Kidney (tissue), 14 donors: ENCODE results near the gene URM1. TPM values are rescaled to one million over a fixed set of nuclear protein-coding genes. Genes with fewer than 3 reads are reported as not detected.
A peak's percentile ranks its signal among the peaks of the same experiment; 100 is the strongest.

Source experiments
- DNase-seq, 5 donors: peaks; one replicate each; pipeline ENCODE4 v3.0.0-alpha.2; 2013 to 2020
- FAIRE-seq: peaks from 2 replicates; lab custom pipeline; 2012; peaks lifted over from hg19 to GRCh38; lab: Jason Lieb, UNC
- H3K27ac ChIP-seq, 2 donors: one replicate each; pipeline ENCODE4 v1.7.0; 2013; ENCODE audit warnings: low read depth in 2 of 2, low read length in 2 of 2, inconsistent platforms in 1 of 2
- H3K27me3 ChIP-seq: one replicate; pipeline ENCODE4 v1.7.1; 2013; ENCODE audit warnings: low read length, inconsistent platforms; ENCODE audit not compliant: control insufficient read depth, insufficient read depth
- H3K36me3 ChIP-seq, 3 donors: one replicate each; pipeline versions ENCODE4 v1.7.0 to v1.7.1; 2013; ENCODE audit warnings: low read length in 3 of 3, control low read depth in 1 of 3, inconsistent platforms in 1 of 3; ENCODE audit not compliant: insufficient read depth in 3 of 3, control insufficient read depth in 2 of 3
- H3K4me1 ChIP-seq, 3 donors: one replicate each; pipeline versions ENCODE4 v1.7.0 to v1.7.1; 2013; ENCODE audit warnings: low read length in 3 of 3, inconsistent platforms in 1 of 3, low read depth in 1 of 3; ENCODE audit not compliant: control insufficient read depth in 2 of 3, insufficient read depth in 2 of 3
- H3K4me3 ChIP-seq, 3 donors: one replicate each; pipeline versions ENCODE4 v1.7.0 to v1.8.1; 2013; ENCODE audit warnings: low read length in 3 of 3, control low read depth in 1 of 3, inconsistent platforms in 1 of 3
- H3K9ac ChIP-seq, 3 donors: one replicate each; pipeline versions ENCODE4 v1.7.0 to v1.7.1; 2013; ENCODE audit warnings: low read length in 3 of 3, control low read depth in 1 of 3, inconsistent platforms in 1 of 3
- H3K9me3 ChIP-seq, 3 donors: one replicate each; pipeline versions ENCODE4 v1.7.0 to v1.7.1; 2013; ENCODE audit warnings: low read length in 3 of 3, control low read depth in 1 of 3, inconsistent platforms in 1 of 3; ENCODE audit not compliant: control insufficient read depth in 2 of 3, insufficient read depth in 1 of 3
- CTCF ChIP-seq: IDR thresholded peaks from 3 replicates; pipeline ENCODE4 v1.5.1; 2012; ENCODE audit warnings: mild to moderate bottlenecking, moderate library complexity, borderline replicate concordance; ENCODE audit not compliant: insufficient read depth; ENCODE audit errors: extremely low read depth
- intact Hi-C: fragments of 100-400 bp; cut with DNase I; formaldehyde crosslinking; loops from one replicate; pipeline ENCODE4 v1.11.1; 2022
- polyA plus RNA-seq: library from polyadenylated mRNA; stranded (reverse); fragments of 350-450 nt; fragmentation: Illumina TruSeq; extraction: RNeasy Lipid Tissue Mini Kit (QIAGEN cat#74804); gene quantifications from one replicate; pipeline ENCODE4 v1.2.3, GENCODE V29; 2014; ENCODE audit warnings: low read depth, low replicate concordance; ENCODE audit not compliant: insufficient read depth
- total RNA-seq: library from RNA; stranded (reverse); fragmentation: NEBNext Ultra II Directional; extraction: Animal tissue kit (Norgen Biotek cat#: 25700); gene quantifications from one replicate; pipeline ENCODE4 v1.2.1, GENCODE V29; 2021
- donor health status: control.
- donor health status: control.
- donor health status: control.
- donor health status: control.
- donor health status: control.
- donor health status: DM: yes; HTN: yes; CAD: no.
- donor health status: Normal renal cell carcinoma (clear cell type).

Gene URM1
- total and polyA plus RNA-seq, 2 donors from 2014 or later = 55.2 to 55.9 TPM

DNA sequence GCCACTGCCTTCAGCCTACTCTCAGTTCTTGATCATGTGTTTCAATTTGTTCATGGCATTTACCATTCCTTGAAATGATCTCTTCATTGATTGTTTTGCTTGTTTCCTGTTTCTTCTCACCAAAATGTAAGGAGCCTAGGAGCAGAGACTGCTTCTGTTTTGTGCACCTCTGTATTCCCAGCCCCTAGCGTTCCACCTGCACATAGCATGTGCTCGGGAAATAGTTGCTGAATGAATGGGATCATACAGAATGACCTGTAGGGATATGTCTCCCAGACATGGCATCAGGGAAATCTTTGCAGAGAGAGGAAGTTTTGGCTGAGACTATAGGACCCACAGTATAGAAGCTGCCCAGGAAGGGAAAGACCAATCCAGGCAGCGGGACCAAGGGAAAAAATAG is 43.3 kb downstream of the URM1 start:
- H3K36me3 ChIP-seq = no peaks in the 10 kb centered on the region
- H3K27ac ChIP-seq = no peak overlapping the region
- intact Hi-C loops = no loop called here
- H3K4me3 ChIP-seq = no peak overlapping the region
- H3K4me1 ChIP-seq = peaks cover 0 to 7% (median 0%) of the 10 kb centered on the region in 3 donors
- H3K9ac ChIP-seq = no peak overlapping the region
- DNase-seq (no peak), FAIRE-seq (no peak)
- H3K9me3 ChIP-seq = no peaks in the 10 kb centered on the region
- TF ChIP-seq CTCF = peak; percentile 2
- H3K27me3 ChIP-seq = peaks cover 2% of the 10 kb centered on the region

GRCh38 chr9:128415281-128415680 is 44.1 kb downstream of the URM1 start:
- no peak for DNase-seq
- Histone ChIP-seq H3K36me3 (no peaks in the 10 kb centered on the region), H3K27ac (no peak overlapping the region), H3K9me3 (no peaks in the 10 kb centered on the region), H3K4me1 (peaks cover 0 to 10% (median 0%) of the 10 kb centered on the region in 3 donors), H3K4me3 (no peak overlapping the region), H3K27me3 (peaks cover 2% of the 10 kb centered on the region), H3K9ac (no peak overlapping the region)
- TF ChIP-seq CTCF = no peak
- FAIRE-seq = no peak
- intact Hi-C loops = no loop called here

DNA sequence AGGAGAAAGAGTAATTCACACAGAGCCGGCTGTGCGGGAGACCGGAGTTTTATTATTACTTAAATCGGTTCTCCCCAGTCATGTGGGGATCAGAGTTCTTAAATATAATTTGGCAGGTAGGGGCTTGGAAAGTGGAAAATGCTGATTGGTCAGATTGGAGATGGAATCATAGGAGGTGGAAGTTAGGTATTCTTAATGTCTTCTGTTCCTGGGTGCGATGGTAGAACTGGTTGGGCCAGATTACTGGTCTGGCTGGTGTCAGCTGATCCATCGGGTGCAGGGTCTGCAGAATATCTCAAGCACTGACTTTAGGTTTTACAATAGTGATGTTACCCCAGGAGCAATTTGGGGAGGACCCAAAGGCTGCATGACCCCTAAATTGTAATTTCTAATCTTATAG is 44.8 kb downstream of the URM1 start:
- peak overlapping the region in 1 of 3 donors; percentile 11 for H3K4me3 ChIP-seq
- no peak overlapping the region for H3K9ac ChIP-seq
- H3K36me3 ChIP-seq = no peaks in the 10 kb centered on the region
- H3K27me3 ChIP-seq = peaks cover 2% of the 10 kb centered on the region
- H3K9me3 ChIP-seq = no peaks in the 10 kb centered on the region
- intact Hi-C loops = no loop called here
- DNase-seq (peak in 3 of 5 donors; percentile 60 to 81 (median 76)), FAIRE-seq (no peak)
- H3K4me1 ChIP-seq = peaks cover 0 to 11% (median 0%) of the 10 kb centered on the region in 3 donors
- no peak overlapping the region for H3K27ac ChIP-seq
- TF ChIP-seq CTCF = no peak
